Subcutaneous abdominal adipose tissue (tissue), 5 donors: ENCODE results near the gene NSUN6.
"Not testable (repeated sequence)": the region's sequence is repeated elsewhere in the genome, so short reads cannot be mapped to it uniquely, and the experiment has no call there.

Source experiments
- H3K27ac ChIP-seq: one replicate; pipeline ENCODE4 v1.7.0; 2013; ENCODE audit warnings: low read depth, mild to moderate bottlenecking, inconsistent platforms, low read length, moderate library complexity
- H3K27me3 ChIP-seq, 5 donors: one replicate each; pipeline ENCODE4 v1.7.0; 2013; ENCODE audit warnings: low read length in 5 of 5, inconsistent platforms in 1 of 5; ENCODE audit not compliant: control insufficient read depth in 5 of 5, insufficient read depth in 4 of 5
- H3K36me3 ChIP-seq, 5 donors: one replicate each; pipeline ENCODE4 v1.7.0; 2013; ENCODE audit warnings: low read length in 5 of 5; ENCODE audit not compliant: control insufficient read depth in 5 of 5, insufficient read depth in 5 of 5
- H3K4me1 ChIP-seq, 5 donors: one replicate each; pipeline ENCODE4 v1.7.0; 2013; ENCODE audit warnings: low read length in 5 of 5, mild to moderate bottlenecking in 3 of 5, moderate library complexity in 1 of 5; ENCODE audit not compliant: control insufficient read depth in 5 of 5, insufficient read depth in 5 of 5
- H3K4me3 ChIP-seq, 5 donors: one replicate each; pipeline ENCODE4 v1.7.0; 2013; ENCODE audit warnings: low read length in 5 of 5, low read depth in 1 of 5
- H3K9ac ChIP-seq, 5 donors: one replicate each; pipeline ENCODE4 v1.7.0; 2013; ENCODE audit warnings: low read length in 5 of 5, mild to moderate bottlenecking in 4 of 5, moderate library complexity in 3 of 5
- H3K9me3 ChIP-seq, 5 donors: one replicate each; pipeline ENCODE4 v1.7.0; 2013; ENCODE audit warnings: low read length in 5 of 5; ENCODE audit not compliant: control insufficient read depth in 5 of 5
- donor health status: healthy.
- donor health status: healthy.
- donor health status: healthy.
- donor health status: healthy.
- donor health status: healthy.

Gene NSUN6

GRCh38 chr10:18611168-18611567, 40.2 kb downstream of the NSUN6 start:
- no peak overlapping the region for H3K27ac ChIP-seq
- H3K4me1 ChIP-seq = peaks cover 0 to 4% (median 0%) of the 10 kb centered on the region in 5 donors
- no peaks in the 10 kb centered on the region for H3K27me3 ChIP-seq
- no peaks in the 10 kb centered on the region for H3K9me3 ChIP-seq
- H3K4me3 ChIP-seq = no peak overlapping the region
- H3K36me3 ChIP-seq = peaks cover 4 to 21% (median 8%) of the 10 kb centered on the region in 5 donors
- no peak overlapping the region for H3K9ac ChIP-seq

- Histone ChIP-seq H3K36me3 (peaks cover 0 to 19% (median 6%) of the 10 kb centered on the region in 5 donors), H3K9ac (no peak overlapping the region), H3K9me3 (no peaks in the 10 kb centered on the region), H3K27ac (no peak overlapping the region), H3K27me3 (no peaks in the 10 kb centered on the region), H3K4me3 (no peak overlapping the region), H3K4me1 (peaks cover 0 to 4% (median 0%) of the 10 kb centered on the region in 5 donors)
These were observed 40.9 kb downstream of the NSUN6 start for GRCh38 chr10:18610517-18610916.

GRCh38 chr10:18608596-18608995, 42.8 kb downstream of the NSUN6 start:
- H3K9ac ChIP-seq = no peak overlapping the region
- H3K27me3 ChIP-seq = no peaks in the 10 kb centered on the region
- no peak overlapping the region for H3K4me3 ChIP-seq
- peaks cover 0 to 4% (median 0%) of the 10 kb centered on the region in 5 donors for H3K4me1 ChIP-seq
- H3K36me3 ChIP-seq = peaks cover 0 to 18% (median 5%) of the 10 kb centered on the region in 5 donors
- H3K27ac ChIP-seq = no peak overlapping the region
- no peaks in the 10 kb centered on the region for H3K9me3 ChIP-seq

DNA sequence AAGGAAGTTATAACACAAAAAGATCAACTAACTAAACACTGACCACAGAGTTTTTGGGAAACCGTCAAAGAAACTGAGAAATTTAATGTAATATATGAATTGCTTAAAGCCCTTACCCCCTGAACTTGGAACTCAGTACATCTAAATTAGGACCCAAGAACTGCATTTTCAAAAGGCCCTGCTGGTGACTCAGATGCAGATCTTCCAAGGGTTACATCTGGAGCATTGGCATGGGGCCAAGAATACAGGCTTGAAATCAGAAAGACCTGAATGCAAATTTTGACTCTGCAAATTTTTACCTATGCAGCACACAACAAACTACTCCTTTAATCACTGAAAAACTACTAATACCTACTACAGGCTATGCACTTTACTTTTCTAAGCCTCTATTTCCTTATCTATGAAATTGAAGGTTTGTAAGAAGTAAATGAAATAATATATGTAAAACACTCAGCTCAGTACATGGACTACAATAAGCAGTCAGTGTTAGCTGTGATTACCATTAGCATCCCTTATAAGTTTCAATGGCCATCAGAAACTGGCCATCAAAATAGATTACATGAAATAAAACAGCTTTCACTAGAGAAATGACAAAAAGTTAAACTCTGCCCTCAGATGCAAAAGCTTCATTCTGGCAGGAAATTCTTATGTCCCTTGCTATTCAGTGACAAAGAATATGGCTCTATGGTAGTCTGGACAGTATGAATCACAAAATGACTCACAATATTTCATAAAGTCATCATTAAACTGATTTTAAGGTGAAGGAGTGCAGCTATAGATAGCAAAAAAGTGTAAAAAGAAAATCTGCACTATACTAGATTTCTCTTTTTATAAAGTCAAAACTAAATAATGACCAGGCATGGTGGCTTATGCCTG, 43.6 kb downstream of the NSUN6 start:
- Histone ChIP-seq H3K4me3 (no peak overlapping the region), H3K9ac (no peak overlapping the region), H3K27me3 (no peaks in the 10 kb centered on the region), H3K27ac (no peak overlapping the region), H3K9me3 (no peaks in the 10 kb centered on the region), H3K4me1 (peaks cover 0 to 4% (median 0%) of the 10 kb centered on the region in 5 donors), H3K36me3 (peaks cover 0 to 19% (median 5%) of the 10 kb centered on the region in 5 donors)

GRCh38 chr10:18606051-18606695, 45.2 kb downstream of the NSUN6 start:
- H3K9me3 ChIP-seq = no peaks in the 10 kb centered on the region
- H3K27ac ChIP-seq = no peak overlapping the region
- H3K4me3 ChIP-seq = no peak overlapping the region
- H3K36me3 ChIP-seq = peaks cover 0 to 11% (median under 1%) of the 10 kb centered on the region in 5 donors
- peaks cover 0 to 4% (median 0%) of the 10 kb centered on the region in 5 donors for H3K4me1 ChIP-seq
- H3K9ac ChIP-seq = no peak overlapping the region
- no peaks in the 10 kb centered on the region for H3K27me3 ChIP-seq

- Histone ChIP-seq H3K4me1 (no peaks in the 10 kb centered on the region), H3K27me3 (no peaks in the 10 kb centered on the region), H3K36me3 (peaks cover 0 to 8% (median 0%) of the 10 kb centered on the region in 5 donors), H3K9me3 (no peaks in the 10 kb centered on the region), H3K27ac (no peak overlapping the region), H3K9ac (no peak overlapping the region), H3K4me3 (no peak overlapping the region)
These were observed 50.1 kb downstream of the NSUN6 start for GRCh38 chr10:18601321-18601720.

- peaks cover 0 to 11% (median 6%) of the 10 kb centered on the region in 5 donors for H3K36me3 ChIP-seq
- no peak overlapping the region for H3K27ac ChIP-seq
- H3K27me3 ChIP-seq = no peaks in the 10 kb centered on the region
- H3K4me1 ChIP-seq = no peaks in the 10 kb centered on the region
- no peaks in the 10 kb centered on the region for H3K9me3 ChIP-seq
- H3K4me3 ChIP-seq = no peak overlapping the region
- H3K9ac ChIP-seq = no peak overlapping the region
These were observed 52.0 kb downstream of the NSUN6 start for GRCh38 chr10:18599392-18599791.

- no peak overlapping the region for H3K9ac ChIP-seq
- H3K4me1 ChIP-seq = no peaks in the 10 kb centered on the region
- H3K4me3 ChIP-seq = no peak overlapping the region
- H3K27ac ChIP-seq = no peak overlapping the region
- H3K27me3 ChIP-seq = no peaks in the 10 kb centered on the region
- H3K36me3 ChIP-seq = peaks cover 0 to 9% (median 6%) of the 10 kb centered on the region in 5 donors
- no peaks in the 10 kb centered on the region for H3K9me3 ChIP-seq
These were observed 56.7 kb downstream of the NSUN6 start for GRCh38 chr10:18594574-18595156.

- not testable (repeated sequence) for H3K4me1 ChIP-seq, H3K27me3 ChIP-seq
These were observed 60.2 kb downstream of the NSUN6 start for GRCh38 chr10:18591141-18591540.

GRCh38 chr10:18586637-18587036, 64.8 kb downstream of the NSUN6 start:
- not testable (repeated sequence) for H3K27ac ChIP-seq, H3K27me3 ChIP-seq, H3K9ac ChIP-seq, H3K9me3 ChIP-seq, H3K4me3 ChIP-seq, H3K4me1 ChIP-seq
- peaks cover 3 to 28% (median 15%) of the 10 kb centered on the region in 5 donors for H3K36me3 ChIP-seq

More at GRCh38 chr10:18591141-18591540, 60.2 kb downstream of the NSUN6 start:
- peaks cover 8 to 27% (median 12%) of the 10 kb centered on the region in 5 donors for H3K36me3 ChIP-seq
- not testable (repeated sequence) for H3K27ac ChIP-seq, H3K4me3 ChIP-seq, H3K9ac ChIP-seq, H3K9me3 ChIP-seq
